HG02885 (cell line): ENCODE measurements around the gene PRR5.

Experiments
- ATAC-seq: cut with Tn5 transposase; IDR thresholded peaks from one replicate; pipeline ENCODE4 v1.9.1; 2021; ENCODE audit warnings: mild to moderate bottlenecking; ENCODE audit not compliant: unreplicated experiment, poor library complexity

PRR5 gene

GRCh38 chr22:44780876-44781449 is 79.0 kb downstream of the PRR5 start:
- no peak for ATAC-seq

- ATAC-seq = no peak
Observed at GRCh38 chr22:44782363-44782963, 80.5 kb downstream of the PRR5 start.

DNA sequence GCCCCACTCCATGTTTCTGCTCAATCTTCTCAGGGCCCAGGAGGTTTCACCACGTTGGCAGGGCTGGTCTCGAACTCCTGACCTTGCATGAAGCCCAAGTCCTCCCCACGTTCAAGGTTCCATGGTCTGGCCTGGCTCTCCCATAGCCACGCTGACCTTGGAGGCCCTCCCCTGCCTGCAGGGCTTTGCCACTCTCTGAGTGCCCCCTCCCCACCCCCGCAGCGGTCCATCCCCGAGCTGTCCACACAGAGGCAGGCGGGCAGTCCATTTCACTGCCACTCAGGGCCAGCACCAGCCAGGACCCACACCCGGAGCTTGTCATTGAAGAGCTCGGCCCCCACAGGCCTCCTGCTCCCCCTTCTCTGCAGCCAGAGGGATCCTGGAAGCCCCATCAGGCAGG is 81.1 kb downstream of the PRR5 start:
- no peak for ATAC-seq

- no peak for ATAC-seq
Observed at GRCh38 chr22:44783581-44783980, 81.6 kb downstream of the PRR5 start.

- ATAC-seq = no peak
Observed at GRCh38 chr22:44786136-44786535, 84.1 kb downstream of the PRR5 start.

GRCh38 chr22:44786610-44787009 is 84.6 kb downstream of the PRR5 start:
- ATAC-seq = no peak
